Upper lobe of left lung (tissue), 4 donors: ENCODE measurements around the gene BRD7.

Experiments
- CTCF ChIP-seq, 6 experiments: fragments of 450-650 bp in 4 of 6; fragments of 200-600 bp in 2 of 6; sonication (generic) in 2 of 6; IDR thresholded peaks; one replicate each; pipeline ENCODE4 v1.5.1; 2016 to 2019; ENCODE audit warnings: antibody characterized with exemption in 6 of 6
- EP300 ChIP-seq, 4 donors: sonication (generic); formaldehyde crosslinking; IDR thresholded peaks; one replicate each; pipeline ENCODE4 v1.5.1; 2017; ENCODE audit warnings: antibody characterized with exemption in 4 of 4, control low read depth in 2 of 4
- POLR2A ChIP-seq, 4 donors: fragments of 450-650 bp; IDR thresholded peaks; one replicate each; pipeline ENCODE4 v1.5.1; 2016 to 2017; ENCODE audit warnings: antibody characterized with exemption in 4 of 4, mild to moderate bottlenecking in 2 of 4
- POLR2AphosphoS5 ChIP-seq, 2 donors: sonication (generic); formaldehyde crosslinking; IDR thresholded peaks; one replicate each; pipeline ENCODE4 v1.5.1; 2017; ENCODE audit warnings: antibody characterized with exemption in 2 of 2

- no peak for TF ChIP-seq POLR2AphosphoS5 (IDR thresholded peaks at IDR 0.05)
- TF ChIP-seq CTCF (IDR thresholded peaks at IDR 0.05): no peak
- TF ChIP-seq POLR2A (IDR thresholded peaks at IDR 0.05): no peak
- TF ChIP-seq EP300 (IDR thresholded peaks at IDR 0.05): no peak
These were observed 8.0 kb downstream of the BRD7 start for GRCh38 chr16:50360779-50361178.
